Fibroblast of upper back skin (primary cell): ENCODE results near the gene AFTPH.

Experiments used
- DNase-seq: peaks from one replicate; pipeline ENCODE4 v3.0.0-alpha.2; 2013

The AFTPH gene

GRCh38 chr2:64542071-64543007, 18.2 kb downstream of the AFTPH start:
- DNase-seq = peak; percentile 34

GRCh38 chr2:64543008-64543697, 19.0 kb downstream of the AFTPH start:
- DNase-seq = peak; percentile 83

DNA sequence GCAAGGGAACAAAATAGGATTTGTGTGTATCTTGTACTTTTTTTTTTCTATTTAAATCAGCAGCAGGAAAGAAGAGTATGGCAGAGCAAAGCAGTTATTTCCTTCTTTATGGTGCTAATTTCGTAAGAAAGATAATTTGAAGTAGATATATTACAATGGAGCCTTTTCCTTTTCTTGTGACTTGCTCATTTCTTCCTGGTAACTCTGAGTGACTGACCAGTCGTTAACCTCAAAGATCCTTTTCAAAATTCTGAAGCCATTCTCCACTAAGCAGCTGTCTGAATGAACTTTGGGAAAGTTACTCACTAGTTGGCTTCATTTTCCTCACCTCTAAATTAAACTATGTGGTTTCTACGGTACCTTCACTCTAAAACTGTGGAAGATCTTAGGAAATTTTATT, 24.6 kb downstream of the AFTPH start:
- no peak for DNase-seq

- no peak for DNase-seq
These were observed 25.9 kb downstream of the AFTPH start for GRCh38 chr2:64550042-64550441.

DNA sequence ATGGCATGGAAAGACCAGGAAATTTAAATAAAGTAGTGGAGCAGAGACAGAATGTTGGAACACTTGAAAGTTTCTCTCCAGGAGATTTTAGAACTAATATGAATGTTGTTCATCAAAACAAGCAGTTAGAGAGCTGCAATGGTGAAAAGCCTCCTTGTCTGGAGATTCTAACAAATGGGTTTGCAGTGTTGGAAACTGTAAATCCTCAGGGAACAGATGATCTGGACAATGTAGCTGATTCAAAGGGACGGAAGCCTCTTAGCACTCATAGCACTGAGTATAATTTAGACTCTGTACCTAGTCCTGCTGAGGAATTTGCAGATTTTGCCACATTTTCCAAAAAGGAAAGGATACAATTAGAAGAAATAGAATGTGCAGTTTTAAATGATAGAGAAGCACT, 27.7 kb downstream of the AFTPH start:
- no peak for DNase-seq

DNA sequence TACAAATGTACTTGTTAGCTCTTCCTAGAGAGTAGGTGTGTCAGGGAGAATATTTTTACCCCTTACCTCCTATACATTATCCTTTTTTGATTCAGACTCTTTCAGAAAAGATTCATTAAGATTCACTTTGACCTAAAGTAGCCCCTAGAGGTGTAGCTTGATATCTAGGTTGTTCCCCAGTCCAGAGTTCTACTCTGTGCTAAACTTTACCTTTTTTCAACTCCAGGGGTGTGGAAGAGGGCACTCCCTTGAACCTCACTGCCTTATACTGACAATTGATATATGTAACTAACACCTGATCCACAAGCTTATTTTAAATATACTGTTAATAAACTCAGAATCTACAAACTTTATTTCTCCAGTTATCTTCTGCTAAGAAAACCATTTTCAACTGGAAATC, 30.0 kb downstream of the AFTPH start:
- DNase-seq = no peak

- no peak for DNase-seq
These were observed 34.4 kb downstream of the AFTPH start for GRCh38 chr2:64558445-64559081.

DNA sequence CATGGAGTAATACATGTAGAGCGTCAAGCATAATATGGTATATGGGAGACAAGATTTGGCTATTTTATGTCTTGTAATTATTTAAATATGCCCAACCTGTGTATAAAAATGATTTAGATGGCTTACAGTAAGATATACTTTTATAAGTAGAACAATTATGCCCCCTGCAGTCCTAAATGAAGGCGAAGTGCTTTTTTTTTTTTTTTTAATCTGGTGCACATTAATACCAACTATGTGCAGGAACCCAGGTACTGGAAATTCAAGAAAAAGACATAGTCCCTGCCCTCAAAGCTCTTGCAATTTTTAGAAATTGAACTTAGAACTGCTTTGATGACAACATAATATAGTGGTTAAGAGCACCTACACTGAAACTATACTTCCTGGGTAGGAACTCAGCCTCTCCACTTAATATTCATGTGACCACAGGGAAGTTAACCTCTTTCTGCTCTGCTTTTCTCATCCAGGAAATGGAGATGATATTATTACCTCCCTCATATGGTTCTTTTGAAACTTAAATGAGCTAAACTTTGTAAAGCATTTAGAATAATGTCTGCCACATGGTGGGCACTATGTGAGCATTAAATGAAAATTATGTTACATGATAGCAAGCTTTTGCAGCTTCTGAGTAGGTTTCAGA, 38.1 kb downstream of the AFTPH start:
- peak; percentile 22 for DNase-seq

- no peak for DNase-seq
These were observed 39.4 kb downstream of the AFTPH start for GRCh38 chr2:64563436-64563938.

- no peak for DNase-seq
These were observed 42.0 kb downstream of the AFTPH start for GRCh38 chr2:64565949-64566710.

DNA sequence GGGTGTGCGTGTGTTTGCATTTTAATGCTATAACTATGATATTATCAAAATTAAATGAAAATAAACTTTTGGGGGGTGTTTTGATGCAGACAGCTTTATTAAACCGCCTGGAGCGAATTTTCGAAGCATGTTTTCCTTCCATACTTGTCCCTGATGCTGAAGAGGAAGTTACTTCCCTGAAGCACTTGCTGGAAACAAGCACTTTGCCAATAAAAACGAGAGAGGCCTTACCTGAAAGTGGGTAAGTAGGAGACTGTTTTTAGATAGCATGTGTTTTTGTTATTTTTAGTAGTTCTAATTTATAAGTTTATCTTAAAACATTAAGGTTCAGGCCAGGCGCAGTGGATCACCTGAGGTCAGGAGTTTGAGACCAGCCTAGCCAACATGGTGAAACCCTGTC, 43.3 kb downstream of the AFTPH start:
- DNase-seq = no peak

DNA sequence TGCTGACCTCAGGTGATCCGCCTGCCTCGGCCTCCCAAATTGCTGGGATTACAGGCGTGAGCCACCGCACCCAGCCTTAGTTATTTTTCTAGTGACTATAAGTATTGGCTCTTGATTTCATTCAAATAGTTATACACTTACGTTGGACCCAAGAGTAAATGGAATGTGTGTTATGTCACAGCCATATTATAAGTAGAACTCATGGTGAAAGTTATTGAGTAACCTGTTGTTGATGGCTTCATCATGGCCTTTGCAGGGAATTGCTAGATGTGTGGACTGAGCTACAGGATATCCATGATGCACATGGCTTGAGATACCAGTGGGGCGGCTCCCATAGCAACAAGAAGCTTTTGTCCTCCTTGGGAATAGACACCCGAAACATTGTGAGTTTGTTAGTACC, 44.7 kb downstream of the AFTPH start:
- DNase-seq = peak; percentile 2

DNA sequence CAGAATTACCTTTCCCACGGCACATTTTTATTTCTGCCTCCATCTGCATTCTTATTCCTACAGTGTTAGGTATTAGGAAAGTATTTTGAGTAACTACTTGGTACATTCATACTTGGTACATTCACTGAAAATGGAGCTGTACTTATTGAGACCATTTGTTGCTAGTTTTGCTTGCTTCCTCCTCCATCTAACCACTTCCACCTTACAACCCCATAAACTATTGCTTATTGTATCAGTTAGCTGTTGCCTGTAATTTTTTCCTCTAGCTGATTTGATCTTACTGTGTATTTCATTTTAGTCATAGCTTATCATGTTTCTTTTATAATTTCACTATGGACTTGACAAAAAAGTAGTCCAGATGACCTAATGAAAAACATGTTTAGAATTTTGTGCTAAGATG, 50.7 kb downstream of the AFTPH start:
- DNase-seq = no peak

DNA sequence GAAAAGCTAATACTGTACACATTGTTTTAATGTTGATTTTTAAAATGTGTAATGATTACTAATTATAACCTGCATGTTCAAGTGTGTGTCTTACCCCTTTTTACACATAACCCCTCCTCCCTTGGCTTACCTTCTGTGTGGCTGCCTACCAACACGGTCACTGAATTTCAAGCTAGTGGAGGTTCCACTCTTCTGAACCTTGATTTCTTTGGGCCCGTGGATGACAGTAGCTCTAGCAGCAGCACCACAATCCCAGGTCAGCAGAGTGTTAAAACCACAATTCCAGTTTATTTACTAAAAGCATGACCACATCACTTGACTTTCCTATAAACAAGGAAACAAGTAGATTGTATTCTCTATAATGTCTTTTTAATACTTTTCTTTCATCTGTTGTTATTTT, 56.9 kb downstream of the AFTPH start:
- no peak for DNase-seq

DNA sequence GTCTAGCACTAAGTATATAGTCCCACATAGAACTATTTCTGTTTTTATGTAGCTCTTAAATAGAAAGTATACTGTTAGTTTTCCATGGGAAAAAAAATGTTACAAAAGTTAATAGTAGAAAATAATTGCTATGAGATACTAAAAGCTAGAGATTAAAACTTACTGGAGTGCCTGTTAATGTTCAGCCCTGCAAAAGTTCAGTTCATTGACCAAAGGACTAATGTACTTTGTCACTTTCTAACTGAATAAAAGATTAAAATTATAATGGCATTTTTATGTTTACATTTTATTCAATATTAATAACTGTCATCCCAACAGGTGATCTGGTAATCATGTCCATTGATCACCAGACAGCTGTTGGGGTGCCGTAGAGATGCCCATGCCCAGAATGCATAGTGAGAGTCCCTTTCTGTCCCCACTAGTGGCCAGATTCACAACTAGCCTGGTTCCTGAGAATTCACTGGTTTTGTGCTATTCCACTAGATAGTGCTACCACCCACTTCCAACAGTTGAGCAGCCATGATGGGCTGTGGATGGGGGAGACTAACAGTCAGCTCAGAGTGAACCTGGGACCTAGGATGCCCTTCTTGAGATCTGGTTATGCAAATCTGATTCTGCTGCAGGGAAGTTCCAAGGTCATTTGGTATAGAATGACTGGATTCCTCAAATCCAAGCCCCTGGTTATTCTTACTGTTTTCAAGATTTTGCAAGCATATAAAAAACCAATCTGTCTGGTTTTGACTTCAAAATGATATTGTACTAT, 57.8 kb downstream of the AFTPH start:
- DNase-seq = no peak

GRCh38 chr2:64582774-64583340, 58.7 kb downstream of the AFTPH start:
- no peak for DNase-seq

- DNase-seq = no peak
These were observed 61.9 kb downstream of the AFTPH start for GRCh38 chr2:64586054-64586453.

- peak; percentile 65 for DNase-seq
These were observed 62.9 kb downstream of the AFTPH start for GRCh38 chr2:64586883-64587481.

- no peak for DNase-seq
These were observed 63.4 kb downstream of the AFTPH start for GRCh38 chr2:64587561-64587960.

GRCh38 chr2:64591188-64591587, 67.1 kb downstream of the AFTPH start:
- DNase-seq = no peak
